HL-60 (cell line): ENCODE data around the gene HIP1.
"Not testable (repeated sequence)": the region's sequence is repeated elsewhere in the genome, so short reads cannot be mapped to it uniquely, and the experiment has no call there.

Source experiments
- DNase-seq, 2 experiments: peaks; one replicate each; pipeline ENCODE4 v3.0.0-alpha.2; 2010 to 2020; ENCODE audit warnings: low read depth in 1 of 2, low spot score in 1 of 2
- H3K27ac ChIP-seq: fragments of 250-450 bp; sonication (Bioruptor Pico); replicated peaks from 2 replicates; pipeline ENCODE4 v1.5.1; 2020; ENCODE audit warnings: mild to moderate bottlenecking, moderate library complexity
- H3K27me3 ChIP-seq: fragments of 250-450 bp; sonication (Bioruptor Pico); 2 replicates; pipeline ENCODE4 v1.5.1; 2021; ENCODE audit warnings: mild to moderate bottlenecking, moderate library complexity; ENCODE audit not compliant: insufficient read depth, poor library complexity, severe bottlenecking
- H3K4me3 ChIP-seq: replicated peaks from 2 replicates; pipeline ENCODE4 v1.5.1; 2011; ENCODE audit warnings: mild to moderate bottlenecking, control low read depth, low read length; ENCODE audit not compliant: insufficient read depth
- CTCF ChIP-seq: IDR thresholded peaks from one replicate; pipeline ENCODE4 v1.5.1; 2011; ENCODE audit warnings: low read length, control low read depth, inconsistent platforms; ENCODE audit not compliant: insufficient read depth
- GABPA ChIP-seq: IDR thresholded peaks from 2 replicates; pipeline ENCODE4 v1.6.1; 2012; ENCODE audit warnings: low read depth
- POLR2AphosphoS5 ChIP-seq: IDR thresholded peaks from 2 replicates; pipeline ENCODE4 v1.6.1; 2012; ENCODE audit warnings: low read depth
- REST ChIP-seq: IDR thresholded peaks from 2 replicates; pipeline ENCODE4 v1.6.1; 2012; ENCODE audit warnings: low read depth; ENCODE audit not compliant: insufficient replicate concordance
- SPI1 ChIP-seq: IDR thresholded peaks from 2 replicates; pipeline ENCODE4 v1.6.1; 2012; ENCODE audit warnings: low read depth, mild to moderate bottlenecking, borderline replicate concordance
- long read RNA-seq: library from polyadenylated mRNA; unstranded; transcript quantifications from one replicate; pipeline ENCODE4 v2.0.0, GENCODE V29; 2020

Gene HIP1
- long read RNA-seq, partial matches to known transcripts: 1 of 2 reads
- long read RNA-seq, other reads (novel, unspliced or antisense): 1 of 2 reads

- H3K27ac ChIP-seq: peak within 1 kb of the TSS; percentile 55
- TF ChIP-seq SPI1 (no peak), GABPA (no peak), CTCF (no peak), REST (no peak), POLR2AphosphoS5 (no peak)
- no peak for DNase-seq
Measured at GRCh38 chr7:75738604-75738974, at the start of gene HIP1. Gene HIP1, minus strand, starts transcription at chr7:75738941. Its CDS starts 21 bp downstream, at chr7:75738920.

GRCh38 chr7:75788154-75788847 lies 49.6 kb upstream of the HIP1 start:
- not testable (repeated sequence) for H3K27ac ChIP-seq, H3K27me3 ChIP-seq, H3K4me3 ChIP-seq, DNase-seq

More at GRCh38 chr7:75738604-75738974, at the start of gene HIP1:
- no peaks in the 10 kb centered on the region for H3K27me3 ChIP-seq
- H3K4me3 ChIP-seq: peak within 1 kb of the TSS; percentile 83

- not testable (repeated sequence) for H3K27me3 ChIP-seq, H3K4me3 ChIP-seq, H3K27ac ChIP-seq, DNase-seq
Measured at GRCh38 chr7:75783058-75783457, 44.3 kb upstream of the HIP1 start.

GRCh38 chr7:75780647-75781273 lies 42.0 kb upstream of the HIP1 start:
- DNase-seq, H3K27ac ChIP-seq, H3K4me3 ChIP-seq, H3K27me3 ChIP-seq: not testable (repeated sequence)

- H3K27ac ChIP-seq, H3K27me3 ChIP-seq, DNase-seq, H3K4me3 ChIP-seq: not testable (repeated sequence)
Measured at GRCh38 chr7:75779516-75779915, 40.8 kb upstream of the HIP1 start.

GRCh38 chr7:75779035-75779434 lies 40.3 kb upstream of the HIP1 start:
- not testable (repeated sequence) for H3K4me3 ChIP-seq, H3K27me3 ChIP-seq, H3K27ac ChIP-seq, DNase-seq

- TF ChIP-seq POLR2AphosphoS5 (no peak), REST (no peak), CTCF (no peak), GABPA (no peak), SPI1 (no peak)
- H3K4me3 ChIP-seq: no peak overlapping the region
- peak; percentile 19 to 33 for DNase-seq
- H3K27ac ChIP-seq: no peak overlapping the region
- H3K27me3 ChIP-seq: no peaks in the 10 kb centered on the region
Measured at GRCh38 chr7:75776295-75776971, 37.7 kb upstream of the HIP1 start.

GRCh38 chr7:75773958-75774357 lies 35.2 kb upstream of the HIP1 start:
- not testable (repeated sequence) for H3K4me3 ChIP-seq, H3K27ac ChIP-seq, H3K27me3 ChIP-seq, DNase-seq
